HepG2 (cell line): ENCODE data around the gene IL11RA. TPM values are rescaled to one million over a fixed set of nuclear protein-coding genes. Genes with fewer than 3 reads are reported as not detected.

Source experiments
- ATAC-seq: fragments of 200-7000 bp; cut with Tn5 transposase; 3 replicates; pipeline ENCODE4 v1.9.1; 2020; ENCODE audit warnings: mild to moderate bottlenecking, moderate library complexity
- BruUV-seq: library from RNA; stranded (reverse); fragments of 400-500 nt; replicated peaks from 2 replicates; lab custom pipeline; 2021; lab: Mats Ljungman, UMichigan
- CTCF ChIA-PET: fragments of 300-600 bp; formaldehyde crosslinking; extraction: SDS; loops from one replicate; lab custom pipeline; 2021; ENCODE audit warnings: low total read pairs, inconsistent platforms, low intra/inter-chr PET ratio; lab: Yijun Ruan, JAX
- POLR2A ChIA-PET: fragments of 350-600 bp; sonication (Branson Sonifier 250); formaldehyde crosslinking; loops from one replicate; lab custom pipeline; 2020; ENCODE audit warnings: antibody characterized with exemption, inconsistent platforms; lab: Yijun Ruan, JAX
- DNase-seq: peaks from one replicate; pipeline ENCODE4 v3.0.0-alpha.2; 2015; ENCODE audit warnings: low spot score
- FAIRE-seq: peaks from 3 replicates; lab custom pipeline; 2011; peaks lifted over from hg19 to GRCh38; lab: Jason Lieb, UNC
- H2AFZ ChIP-seq: one replicate; pipeline ENCODE4 v1.6.1; 2011; ENCODE audit warnings: low read length, inconsistent platforms
- H3K27ac ChIP-seq: fragments of 300-600 bp; 3 replicates; pipeline ENCODE4 v1.8.0; 2011; ENCODE audit warnings: mixed run types, mild to moderate bottlenecking, mixed read lengths, low read length, inconsistent platforms; ENCODE audit not compliant: insufficient read depth; ENCODE audit errors: extremely low read length
- H3K27me3 ChIP-seq, 2 experiments: fragments of 200-600 bp in 1 of 2; 2 replicates in 1 of 2; 3 replicates in 1 of 2; pipeline versions ENCODE4 v1.6.0 to v1.8.0; 2011; ENCODE audit warnings: low read length in 2 of 2, mild to moderate bottlenecking in 2 of 2, moderate library complexity in 2 of 2, inconsistent platforms in 1 of 2; ENCODE audit not compliant: insufficient read depth in 2 of 2, control insufficient read depth in 1 of 2
- H3K36me3 ChIP-seq, 2 experiments: fragments of 200-600 bp in 1 of 2; replicated peaks in 1 of 2; 2 replicates in 1 of 2; 3 replicates in 1 of 2; pipeline versions ENCODE4 v1.5.1 to v1.8.0; 2011; ENCODE audit warnings: low read length in 2 of 2, inconsistent platforms in 1 of 2; ENCODE audit not compliant: insufficient read depth in 2 of 2, control insufficient read depth in 1 of 2
- H3K4me1 ChIP-seq: 2 replicates; pipeline ENCODE4 v1.5.1; 2012; ENCODE audit warnings: low read length, inconsistent platforms; ENCODE audit not compliant: insufficient read depth
- H3K4me2 ChIP-seq: 2 replicates; pipeline ENCODE4 v1.6.0; 2011; ENCODE audit warnings: low read depth, low read length, inconsistent platforms
- H3K4me3 ChIP-seq, 3 experiments: fragments of 200-600 bp in 1 of 3; sonication (generic), shearing (Covaris generic) in 1 of 3; replicated peaks in 1 of 3; 2 replicates each; pipeline ENCODE4 v1.5.1; 2011 to 2016; ENCODE audit warnings: low read length in 3 of 3, inconsistent platforms in 2 of 3, low read depth in 2 of 3, mild to moderate bottlenecking in 2 of 3, control low read depth in 1 of 3, mixed read lengths in 1 of 3; ENCODE audit not compliant: insufficient read depth in 1 of 3
- H3K79me2 ChIP-seq: one replicate; pipeline ENCODE4 v1.6.1; 2011; ENCODE audit warnings: low read length, inconsistent platforms; ENCODE audit not compliant: insufficient read depth
- H3K9ac ChIP-seq: 2 replicates; pipeline ENCODE4 v1.6.0; 2011; ENCODE audit warnings: mild to moderate bottlenecking, low read depth, low read length, inconsistent platforms; ENCODE audit not compliant: insufficient read depth
- H3K9me3 ChIP-seq: 2 replicates; pipeline ENCODE4 v1.5.1; 2012; ENCODE audit warnings: mild to moderate bottlenecking, low read length
- H4K20me1 ChIP-seq: 2 replicates; pipeline ENCODE4 v1.6.0; 2011; ENCODE audit warnings: inconsistent platforms, mild to moderate bottlenecking, low read length, moderate library complexity; ENCODE audit not compliant: insufficient read depth
- MAFK ChIP-seq, 2 experiments: IDR thresholded peaks in 1 of 2; conservative IDR thresholded peaks in 1 of 2; 2 replicates each; pipeline ENCODE4 v1.6.1; 2011; ENCODE audit warnings: improper control_type of control experiment in 2 of 2, low read length in 2 of 2
- MED13 ChIP-seq: sonication (generic); formaldehyde crosslinking; IDR thresholded peaks from 2 replicates; pipeline ENCODE4 v1.5.0; 2020; ENCODE audit warnings: missing genetic modification reagents
- MLX ChIP-seq: IDR thresholded peaks from 2 replicates; pipeline ENCODE4 v1.6.1; 2016
- MTA3 ChIP-seq: sonication (generic); formaldehyde crosslinking; IDR thresholded peaks from 2 replicates; pipeline ENCODE4 v1.4.0; 2020; ENCODE audit warnings: missing genetic modification reagents
- REL ChIP-seq: sonication (generic); formaldehyde crosslinking; conservative IDR thresholded peaks from 2 replicates; pipeline ENCODE4 v1.8.0; 2022; ENCODE audit warnings: mild to moderate bottlenecking, missing genetic modification reagents, moderate library complexity
- SIX4 ChIP-seq: sonication (generic); formaldehyde crosslinking; IDR thresholded peaks from 2 replicates; pipeline ENCODE4 v1.4.0; 2020; ENCODE audit warnings: missing genetic modification reagents
- ZKSCAN1 ChIP-seq: fragments of 150-350 bp; IDR thresholded peaks from 2 replicates; pipeline ENCODE4 v1.6.1; 2014; ENCODE audit warnings: low read length
- ZNF224 ChIP-seq: sonication (generic); formaldehyde crosslinking; IDR thresholded peaks from 2 replicates; pipeline ENCODE4 v1.5.0; 2020; ENCODE audit warnings: mild to moderate bottlenecking, missing genetic modification reagents
- ZNF234 ChIP-seq: sonication (generic); formaldehyde crosslinking; conservative IDR thresholded peaks from 2 replicates; pipeline ENCODE4 v1.5.1; 2020; ENCODE audit warnings: mild to moderate bottlenecking, missing genetic modification reagents
- ZNF503 ChIP-seq: sonication (generic); formaldehyde crosslinking; IDR thresholded peaks from 2 replicates; pipeline ENCODE4 v1.4.0; 2020; ENCODE audit warnings: missing genetic modification reagents
- ZNF619 ChIP-seq: sonication (generic); formaldehyde crosslinking; IDR thresholded peaks from 2 replicates; pipeline ENCODE4 v1.4.0; 2020; ENCODE audit warnings: mild to moderate bottlenecking, missing genetic modification reagents
- ZNF777 ChIP-seq: sonication (generic); formaldehyde crosslinking; IDR thresholded peaks from 2 replicates; pipeline ENCODE4 v1.4.0; 2020; ENCODE audit warnings: missing genetic modification reagents
- ZNF800 ChIP-seq: sonication (generic); formaldehyde crosslinking; IDR thresholded peaks from 2 replicates; pipeline ENCODE4 v1.4.0; 2020; ENCODE audit warnings: missing genetic modification reagents
- WGBS: methylation state at CpG from one replicate; pipeline ENCODE4 v1.1.6; 2017; ENCODE audit warnings: low lambda C conversion rate; 5-methylcytosine and 5-hydroxymethylcytosine counted together
- in situ Hi-C: cut with HindIII; loops from 2 replicates; pipeline ENCODE4 v1.10.0; 2017; ENCODE audit warnings: low pct_unique_long_range_greater_than_20kb; ENCODE audit not compliant: extremely low pct_ligation_motif_present
- intact Hi-C: fragments of 100-400 bp; cut with micrococcal nuclease; formaldehyde crosslinking; loops from one replicate; pipeline ENCODE4 v1.10.0; 2022; ENCODE audit not compliant: unreplicated experiment
- polyA plus RNA-seq, 8 experiments: library from polyadenylated mRNA; depleted of rRNA in 3 of 8; stranded (reverse) in 7 of 8; unstranded in 1 of 8; fragments of >200 nt; fragmentation: Illumina TruSeq in 4 of 8; extraction: Trizol in 4 of 8; gene quantifications; 2 replicates each; pipeline versions ENCODE4 v1.2.1 to v1.2.3, GENCODE V29; 2011 to 2016; ENCODE audit warnings: low read depth in 4 of 8, missing spikeins in 1 of 8, mixed read lengths in 1 of 8; ENCODE audit not compliant: insufficient read depth in 1 of 8
- total RNA-seq, 5 experiments: library from RNA; depleted of rRNA; stranded (reverse); fragments of >200 nt; fragmentation: Illumina TruSeq; extraction: Trizol; gene quantifications; 2 replicates each; pipeline ENCODE4 v1.2.3, GENCODE V29; 2016; ENCODE audit warnings: low read depth in 1 of 5

IL11RA gene
- total and polyA plus RNA-seq, 2 of the 13 experiments (the other 11 are each of a cell fraction or from before 2014, with no cell fraction given) = 2.0 to 4.2 TPM

GRCh38 chr9:34623374-34624235 is 28.4 kb upstream of the IL11RA start:
- Histone ChIP-seq H3K4me1 (peaks cover 28% of the 10 kb centered on the region), H3K36me3 (no peaks in the 10 kb centered on the region), H3K79me2 (no peaks in the 10 kb centered on the region), H4K20me1 (no peaks in the 10 kb centered on the region), H3K4me2 (no peak overlapping the region), H3K4me3 (no peak overlapping the region), H3K9ac (no peak overlapping the region), H3K27ac (no peak overlapping the region), H2AFZ (no peak overlapping the region), H3K9me3 (no peaks in the 10 kb centered on the region), H3K27me3 (peaks cover 4 to 20% of the 10 kb centered on the region in 2 experiments; a peak in 3 of 5 replicates)
- no TSS peak for BruUV-seq
- ChIA-PET CTCF (no interaction called here), POLR2A (no interaction called here)
- 69% methylated on average over 39 of the region's 63 CpGs for WGBS
- in situ Hi-C loops = no loop called here
- ATAC-seq = no peak
- intact Hi-C loops = no loop called here
- TF ChIP-seq SIX4 (CRISPR knock-in tag) (no peak), MED13 (CRISPR knock-in tag) (no peak)
- FAIRE-seq = no peak
- DNase-seq = no peak

- CTCF ChIA-PET = no interaction called here
- H3K4me1 ChIP-seq = peaks cover 29% of the 10 kb centered on the region
- WGBS = 67% methylated on average over 38 of the region's 39 CpGs
- no peak overlapping the region for H3K4me2 ChIP-seq
- H3K79me2 ChIP-seq = no peaks in the 10 kb centered on the region
- H2AFZ ChIP-seq = no peak overlapping the region
- DNase-seq = no peak
- H4K20me1 ChIP-seq = no peaks in the 10 kb centered on the region
- intact Hi-C loops (no loop called here), in situ Hi-C loops (no loop called here)
- no peaks in the 10 kb centered on the region for H3K9me3 ChIP-seq
- POLR2A ChIA-PET = no interaction called here
- no peak overlapping the region for H3K4me3 ChIP-seq
- BruUV-seq = no TSS peak
- H3K36me3 ChIP-seq = no peaks in the 10 kb centered on the region
- H3K9ac ChIP-seq = no peak overlapping the region
- peaks cover 4 to 20% of the 10 kb centered on the region in 2 experiments; a peak in 3 of 5 replicates for H3K27me3 ChIP-seq
- no peak for FAIRE-seq
- no peak overlapping the region for H3K27ac ChIP-seq
- no peak for ATAC-seq
- TF ChIP-seq ZNF777 = no peak
- no peak for TF ChIP-seq ZKSCAN1
- TF ChIP-seq ZNF619 = no peak
- no peak for TF ChIP-seq MAFK (conservative IDR thresholded peaks at IDR 0.05 in 1 of 2, IDR thresholded peaks at IDR 0.05 in 1 of 2; ENCODE audit: low read length in 2 of 2)
- TF ChIP-seq ZNF234 (CRISPR knock-in tag) = no peak
- TF ChIP-seq REL = no peak
- no peak for TF ChIP-seq MTA3 (CRISPR knock-in tag)
- no peak for TF ChIP-seq ZNF503
- no peak for TF ChIP-seq ZNF224 (CRISPR knock-in tag)
- TF ChIP-seq MLX (CRISPR knock-in tag) = no peak
- TF ChIP-seq ZNF800 (CRISPR knock-in tag) = no peak
Measured at GRCh38 chr9:34624475-34625185, 27.4 kb upstream of the IL11RA start.
